ENCODE measurements around the gene NCKIPSD.
"Not testable (repeated sequence)": the region's sequence is repeated elsewhere in the genome, so short reads cannot be mapped to it uniquely, and the experiment has no call there.

Gene NCKIPSD

DNA sequence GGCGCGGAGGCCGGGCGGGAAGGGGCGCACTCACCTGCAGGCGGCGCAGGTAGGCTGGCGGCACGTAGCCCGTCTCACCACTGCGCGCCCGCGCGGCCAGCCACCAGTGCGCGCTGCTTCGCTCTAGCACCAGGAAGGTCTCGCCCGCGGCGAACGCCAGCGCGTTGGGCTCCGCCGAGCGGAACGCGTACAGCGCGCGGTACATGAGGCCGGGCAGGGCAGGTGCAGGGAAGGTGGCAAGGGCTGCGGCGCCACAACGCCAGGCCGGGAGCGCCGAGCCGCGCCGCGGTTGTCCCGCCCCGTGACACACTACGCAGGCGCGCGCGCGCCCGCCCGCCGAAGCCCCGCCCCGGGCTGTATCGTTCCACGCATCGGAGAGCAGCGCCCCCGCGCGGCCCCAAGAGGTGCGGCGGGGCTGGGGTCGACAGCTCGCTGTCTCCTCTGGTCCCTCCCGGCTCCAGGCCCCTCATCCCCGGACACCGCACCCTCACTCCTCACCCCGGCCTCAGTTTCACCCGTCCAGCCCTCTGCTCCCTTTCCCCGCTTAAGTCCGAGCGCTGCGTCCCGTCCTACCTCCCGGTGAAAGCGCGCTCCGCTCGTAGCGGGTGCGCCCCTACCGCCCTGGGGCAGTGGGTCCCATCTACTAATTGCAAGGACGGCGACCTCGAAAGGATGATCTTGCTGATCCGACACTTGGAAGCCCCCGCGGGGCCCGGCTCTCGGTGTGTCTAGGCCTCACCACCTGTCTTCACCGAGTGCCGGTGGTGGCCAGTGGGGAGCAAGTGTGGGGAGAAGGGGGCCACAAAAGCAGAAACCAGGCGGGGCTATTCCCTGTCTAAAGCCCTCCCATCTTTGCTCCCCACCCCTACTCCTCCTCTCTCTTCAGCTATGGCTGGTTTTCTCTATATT is at the start of gene NCKIPSD:
Gene NCKIPSD (minus strand): TSS at position 313 of the 909 bp plus-strand sequence. CDS start 108 bp downstream, at position 205.
- DNase-seq = peak in 53 of 56 donors; percentile 39 to 92 (median 75)

DNA sequence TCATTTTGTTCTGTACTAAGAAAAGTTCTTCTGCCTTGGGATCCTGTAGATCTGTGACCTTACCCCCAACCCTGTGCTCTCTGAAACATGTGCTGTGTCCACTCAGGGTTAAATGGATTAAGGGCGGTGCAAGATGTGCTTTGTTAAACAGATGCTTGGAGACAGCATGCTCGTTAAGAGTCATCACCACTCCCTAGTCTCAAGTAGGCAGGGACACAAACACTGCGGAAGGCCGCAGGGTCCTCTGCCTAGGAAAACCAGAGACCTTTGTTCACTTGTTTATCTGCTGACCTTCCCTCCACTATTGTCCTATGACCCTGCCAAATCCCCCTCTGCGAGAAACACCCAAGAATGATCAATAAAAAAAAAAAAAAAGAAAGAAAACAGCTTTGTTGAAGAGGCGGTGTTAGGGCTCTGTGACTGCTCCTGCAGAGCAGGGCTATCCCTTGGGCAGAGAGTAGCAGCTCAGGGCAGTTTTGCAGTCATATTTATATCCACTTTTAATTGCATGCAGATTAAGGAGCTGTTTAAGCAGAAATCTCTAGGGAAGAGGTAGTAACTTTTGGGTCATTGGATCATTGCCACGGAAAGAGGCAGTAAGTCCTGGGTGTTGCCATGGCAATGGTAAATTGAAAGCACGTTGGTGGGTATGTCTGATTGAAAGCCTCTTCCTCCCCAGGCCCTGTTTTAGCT is 49.5 kb upstream of the NCKIPSD start:
- DNase-seq = not testable (repeated sequence)

DNA sequence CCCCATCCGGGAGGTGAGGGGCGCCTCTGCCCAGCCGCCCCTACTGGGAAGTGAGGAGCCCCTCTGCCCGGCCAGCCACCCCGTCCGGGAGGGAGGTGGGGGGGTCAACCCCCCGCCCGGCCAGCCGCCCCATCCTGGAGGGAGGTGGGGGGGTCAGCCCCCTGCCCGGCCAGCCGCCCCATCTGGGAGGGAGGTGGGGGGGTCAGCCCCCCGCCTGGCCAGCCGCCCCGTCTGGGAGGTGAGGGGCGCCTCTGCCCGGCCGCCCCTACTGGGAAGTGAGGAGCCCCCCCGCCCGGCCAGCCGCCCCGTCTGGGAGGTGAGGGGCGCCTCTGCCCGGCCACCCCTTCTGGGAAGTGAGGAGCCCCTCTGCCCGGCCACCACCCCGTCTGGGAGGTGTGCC is 48.8 kb upstream of the NCKIPSD start:
- not testable (repeated sequence) for DNase-seq

DNA sequence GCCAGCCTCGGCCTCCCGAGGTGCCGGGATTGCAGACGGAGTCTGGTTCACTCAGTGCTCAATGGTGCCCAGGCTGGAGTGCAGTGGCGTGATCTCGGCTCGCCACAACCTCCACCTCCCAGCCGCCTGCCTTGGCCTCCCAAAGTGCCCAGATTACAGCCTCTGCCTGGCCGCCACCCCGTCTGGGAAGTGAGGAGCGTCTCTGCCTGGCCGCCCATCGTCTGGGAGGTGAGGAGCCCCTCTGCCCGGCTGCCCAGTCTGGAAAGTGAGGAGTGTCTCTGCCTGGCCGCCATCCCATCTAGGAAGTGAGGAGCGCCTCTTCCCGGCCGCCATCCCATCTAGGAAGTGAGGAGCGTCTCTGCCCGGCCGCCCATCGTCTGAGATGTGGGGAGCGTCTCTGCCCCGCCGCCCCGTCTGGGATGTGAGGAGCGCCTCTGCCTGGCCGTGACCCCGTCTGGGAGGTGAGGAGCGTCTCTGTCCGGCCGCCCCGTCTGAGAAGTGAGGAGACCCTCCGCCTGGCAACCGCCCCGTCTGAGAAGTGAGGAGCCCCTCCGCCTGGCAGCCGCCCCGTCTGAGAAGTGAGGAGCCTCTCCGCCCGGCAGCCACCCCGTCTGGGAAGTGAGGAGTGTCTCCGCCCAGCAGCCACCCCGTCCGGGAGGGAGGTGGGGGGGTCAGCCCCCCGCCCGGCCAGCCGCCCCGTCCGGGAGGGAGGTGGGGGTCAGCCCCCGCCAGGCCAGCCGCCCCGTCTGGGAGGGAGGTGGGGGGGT is 48.2 kb upstream of the NCKIPSD start:
- DNase-seq = not testable (repeated sequence)

DNA sequence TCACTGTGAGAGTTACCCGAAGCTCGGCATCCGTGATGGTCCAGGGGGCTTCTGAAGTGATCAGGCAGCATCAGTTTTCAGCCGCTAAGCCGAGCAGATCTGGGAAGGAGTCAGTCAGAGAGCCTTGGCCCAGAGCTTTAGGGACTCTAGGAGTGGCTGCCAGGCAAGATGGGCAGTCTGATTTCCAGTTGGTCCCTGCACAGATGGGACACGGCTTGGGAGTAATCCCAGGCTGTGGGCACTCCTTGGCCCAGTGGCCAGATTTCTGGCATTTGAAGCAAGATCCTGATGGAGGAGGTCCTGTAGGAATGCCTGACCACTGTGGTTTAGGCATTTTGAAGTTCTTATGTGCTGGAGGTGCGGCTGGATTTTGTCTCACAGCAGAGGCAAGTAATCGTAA is 41.8 kb upstream of the NCKIPSD start:
- no peak for DNase-seq

DNA sequence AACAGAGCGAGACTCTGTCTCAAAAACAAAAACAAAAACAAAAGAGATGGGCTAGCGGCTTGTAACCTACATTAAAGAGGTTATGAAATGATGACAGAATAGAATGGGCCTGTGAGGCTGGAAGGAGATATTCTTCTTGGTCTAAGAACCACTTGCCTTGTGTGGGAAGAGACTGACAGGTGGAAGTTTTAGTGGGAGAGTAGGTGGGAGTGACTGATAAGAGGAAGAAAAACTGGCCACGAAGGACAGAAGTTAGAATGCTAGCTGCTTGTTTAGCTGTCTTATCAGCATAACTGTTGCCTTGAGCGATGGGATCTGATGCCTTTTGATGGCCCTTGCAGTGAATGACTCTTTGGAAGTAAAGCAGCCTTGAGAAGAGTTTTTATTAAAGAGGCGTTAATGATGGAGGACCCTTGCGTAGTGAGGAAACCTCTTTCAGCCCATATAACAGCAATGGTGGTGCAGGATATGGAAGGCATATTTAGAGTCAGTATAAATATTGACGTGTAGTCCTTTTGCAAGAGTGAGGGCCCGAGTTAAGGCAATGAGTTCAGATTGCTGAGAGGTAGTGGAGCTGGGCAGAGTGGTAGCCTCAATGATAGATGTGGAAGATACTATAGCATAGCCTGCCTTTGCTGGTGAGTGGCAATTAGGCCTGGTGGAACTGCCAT is 39.6 kb upstream of the NCKIPSD start:
- not testable (repeated sequence) for DNase-seq

DNA sequence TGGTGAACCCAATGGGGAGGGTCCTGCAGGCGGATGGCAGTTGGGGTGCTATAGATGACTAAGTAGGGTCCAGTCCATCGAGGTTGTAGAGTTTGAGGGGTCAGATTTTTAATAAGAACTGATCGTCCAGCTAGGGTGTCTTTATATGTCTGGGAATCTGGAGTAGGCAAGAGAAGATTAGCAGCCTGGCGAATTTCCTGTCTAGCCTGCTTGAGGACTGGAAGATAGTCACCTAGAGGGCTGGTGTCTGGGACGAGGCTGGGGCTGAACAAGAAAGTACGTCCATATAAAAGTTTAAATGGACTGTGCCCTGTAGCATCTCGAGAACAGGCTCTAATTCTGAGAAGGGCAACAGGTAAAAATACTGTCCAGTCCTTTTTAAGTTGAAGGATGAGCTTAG is 38.0 kb upstream of the NCKIPSD start:
- DNase-seq = no peak

DNA sequence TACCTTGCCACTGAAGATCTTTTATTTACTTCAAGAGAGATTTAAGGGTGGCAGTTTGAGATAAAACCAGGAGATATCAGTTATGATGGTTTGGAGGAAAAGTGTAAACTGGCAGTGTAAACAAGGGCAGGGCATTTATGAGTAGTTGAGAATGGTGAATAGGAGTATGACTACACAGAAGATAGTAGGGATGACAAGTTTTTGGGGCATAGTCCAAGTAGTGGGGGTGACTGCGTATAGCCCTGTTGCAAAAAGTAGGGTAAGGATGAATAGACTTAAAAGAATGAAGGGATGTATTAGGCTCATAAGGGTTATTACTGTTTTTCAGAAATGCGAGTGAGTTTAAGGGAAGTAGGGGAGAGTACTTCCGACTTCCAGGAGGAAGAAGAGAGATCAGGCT is 37.6 kb upstream of the NCKIPSD start:
- DNase-seq = not testable (repeated sequence)

DNA sequence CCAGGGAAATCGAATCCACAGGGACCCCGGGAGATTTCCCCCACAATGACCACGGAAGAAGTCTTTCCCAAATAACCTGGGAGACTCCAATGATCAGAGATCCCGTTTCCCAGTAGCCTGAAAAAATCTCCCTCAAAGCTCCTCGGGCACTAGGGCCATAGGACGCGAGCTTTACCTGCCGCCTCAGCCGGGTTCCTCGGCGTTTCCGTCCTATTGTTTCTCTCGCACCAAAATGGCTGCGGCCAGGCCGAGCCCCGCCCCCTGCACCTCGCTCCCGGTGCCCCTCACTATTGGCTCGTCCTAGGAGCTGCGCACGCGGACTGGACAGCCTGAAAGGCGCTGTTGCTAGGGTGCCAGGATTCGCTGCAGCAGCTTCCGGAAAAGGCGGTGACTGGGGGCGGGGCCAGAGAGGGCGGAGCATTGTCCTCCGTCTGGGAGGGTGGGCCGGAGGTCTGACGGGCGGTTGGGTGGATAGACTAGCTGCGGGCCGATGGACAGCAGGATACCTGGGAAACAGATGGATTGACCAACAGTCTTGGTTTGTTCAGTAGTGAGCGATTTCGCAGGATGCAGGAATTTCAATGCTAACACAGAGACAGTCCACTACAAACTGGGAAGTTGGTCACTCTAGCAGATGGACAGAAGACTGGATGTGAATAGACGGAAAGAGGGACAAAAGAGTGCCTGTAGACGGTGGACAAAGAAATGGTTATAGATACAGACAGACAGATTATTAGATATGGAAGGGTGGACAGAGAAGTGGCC is 31.4 kb upstream of the NCKIPSD start, which contains the start of gene IP6K2:
Gene IP6K2 (minus strand): TSS at position 240 of the 765 bp plus-strand sequence. CDS start 21,930 bp downstream, outside the sequence.
- peak; percentile 79 to 99 (median 98) for DNase-seq

DNA sequence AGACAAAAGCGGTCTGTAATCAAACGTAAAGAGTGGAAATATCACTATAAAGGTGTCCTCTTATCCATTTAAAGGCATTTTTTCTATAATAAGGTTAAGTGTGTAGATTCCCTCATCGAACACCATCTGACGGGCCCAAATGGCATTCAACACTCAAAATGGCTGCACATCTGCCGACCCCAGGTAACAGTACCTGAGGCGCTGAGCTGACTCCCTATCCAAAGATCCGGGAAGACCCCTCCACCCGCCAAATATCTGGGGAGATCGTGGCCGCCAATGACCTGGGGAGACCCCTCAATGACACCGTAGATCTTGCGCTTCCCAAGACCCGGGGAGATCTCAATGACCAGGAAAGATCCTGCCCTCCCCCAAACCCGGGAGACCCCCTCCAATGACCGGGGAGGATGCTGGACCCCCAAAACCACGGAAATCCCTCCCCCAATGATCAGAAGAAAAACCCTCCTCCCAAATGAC is 30.8 kb upstream of the NCKIPSD start:
- DNase-seq = peak in 10 of 56 donors; percentile 19 to 58 (median 31)

DNA sequence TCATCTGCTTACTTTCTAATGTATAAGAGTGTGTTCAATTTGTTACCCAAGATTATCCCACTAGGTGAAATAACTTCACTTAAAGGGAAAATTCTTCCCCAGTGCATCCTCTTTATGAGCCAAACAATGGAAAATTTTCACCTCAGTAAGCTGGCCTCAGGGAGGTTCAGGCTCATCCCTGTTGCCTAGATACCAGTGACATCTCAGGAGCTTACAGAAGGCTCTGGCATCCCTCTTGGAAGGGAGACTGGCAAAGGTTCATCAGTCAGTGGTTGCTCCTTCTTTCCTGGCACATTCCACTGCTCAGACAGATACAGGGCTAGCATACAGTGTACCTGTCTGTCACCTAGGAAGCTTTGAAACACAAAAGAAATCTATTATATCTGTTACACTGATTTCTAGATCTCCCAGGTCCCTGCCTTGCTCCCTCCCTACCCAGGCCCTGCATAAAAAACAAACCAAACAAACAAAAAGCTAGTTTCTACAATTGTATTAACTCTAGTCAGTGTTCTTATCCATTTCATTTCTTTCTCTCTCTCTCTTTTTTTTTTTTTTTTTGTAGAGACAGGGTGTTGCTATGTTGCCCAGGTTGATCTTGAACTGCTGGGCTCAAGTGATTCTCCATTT is 29.6 kb upstream of the NCKIPSD start:
- DNase-seq = peak in 8 of 56 donors; percentile 2 to 31 (median 16)

DNA sequence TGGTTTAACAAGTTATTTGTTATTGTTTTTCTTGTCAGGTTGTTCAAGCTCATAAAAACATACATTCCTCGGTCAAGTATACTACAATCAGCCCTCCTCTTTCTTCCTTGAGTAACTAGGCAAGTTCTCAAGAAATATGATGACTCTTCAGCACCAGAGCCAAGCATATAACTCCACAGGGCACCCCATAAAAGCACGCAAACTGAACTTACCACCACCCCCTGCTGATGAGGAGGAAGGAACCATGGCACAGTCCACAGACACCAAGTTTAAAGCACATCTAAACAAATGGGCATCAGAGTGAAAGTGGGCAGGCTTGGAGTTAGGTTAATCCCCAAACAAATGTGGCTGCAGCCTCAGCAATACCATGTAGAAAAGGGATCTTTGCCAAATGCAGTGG is 26.0 kb upstream of the NCKIPSD start:
- DNase-seq = no peak

DNA sequence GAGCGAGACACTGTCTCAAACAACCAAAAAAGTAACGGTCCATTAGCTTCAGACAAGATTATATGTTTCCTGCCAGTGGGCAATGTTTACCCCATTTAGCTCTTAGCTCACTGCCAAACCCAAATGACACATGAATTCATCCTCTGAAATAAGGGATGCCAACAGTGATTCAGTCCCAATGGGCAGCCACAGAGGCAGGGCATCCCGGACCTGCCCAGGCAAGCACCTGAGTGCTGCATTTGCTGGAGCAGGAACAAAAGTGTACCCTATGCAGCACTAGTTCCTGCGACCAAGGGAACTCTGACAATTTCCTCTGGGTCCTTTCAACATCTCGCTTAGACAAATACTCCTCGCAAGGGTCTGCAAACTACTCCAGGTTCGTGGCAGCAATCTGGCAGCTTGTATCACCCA is 23.3 kb upstream of the NCKIPSD start:
- DNase-seq = no peak

DNA sequence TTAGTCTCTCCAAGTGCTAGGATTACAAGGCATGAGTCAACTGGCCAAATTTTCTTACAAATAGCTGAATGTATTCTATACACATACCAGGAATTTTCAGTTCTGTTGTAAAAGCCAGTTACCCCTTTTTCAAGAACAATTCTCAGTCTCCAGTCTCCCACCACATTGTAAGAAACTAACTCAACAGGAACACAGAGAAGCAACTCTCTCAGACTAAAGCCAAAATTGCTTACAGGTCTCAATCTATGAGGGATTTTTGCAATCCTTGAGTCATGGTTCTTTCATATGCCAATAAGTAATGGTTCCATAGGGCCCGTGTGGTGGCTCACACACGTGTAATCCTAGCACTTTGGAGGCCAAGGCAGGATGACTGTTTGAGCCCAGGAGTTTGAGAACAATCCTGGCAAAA is 22.8 kb upstream of the NCKIPSD start:
- no peak for DNase-seq

DNA sequence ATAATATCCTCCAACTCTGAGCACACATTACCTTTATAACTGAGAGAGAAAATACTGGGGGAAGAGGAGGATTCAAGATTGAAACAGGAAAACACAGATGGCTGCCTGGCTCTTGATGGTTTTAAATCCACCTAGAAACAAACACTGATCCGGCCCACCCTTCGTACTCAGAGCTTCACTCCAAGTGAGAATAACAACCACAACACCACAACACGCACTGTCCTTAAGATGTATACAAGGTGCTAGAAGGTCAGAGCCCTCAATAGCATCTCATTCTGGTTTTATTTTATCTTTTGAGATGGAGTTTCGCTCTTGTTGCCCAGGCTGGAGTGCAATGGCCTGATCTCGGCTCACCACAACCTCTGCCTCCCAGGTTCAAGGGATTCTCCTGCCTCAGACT is 21.4 kb upstream of the NCKIPSD start:
- DNase-seq = no peak

DNA sequence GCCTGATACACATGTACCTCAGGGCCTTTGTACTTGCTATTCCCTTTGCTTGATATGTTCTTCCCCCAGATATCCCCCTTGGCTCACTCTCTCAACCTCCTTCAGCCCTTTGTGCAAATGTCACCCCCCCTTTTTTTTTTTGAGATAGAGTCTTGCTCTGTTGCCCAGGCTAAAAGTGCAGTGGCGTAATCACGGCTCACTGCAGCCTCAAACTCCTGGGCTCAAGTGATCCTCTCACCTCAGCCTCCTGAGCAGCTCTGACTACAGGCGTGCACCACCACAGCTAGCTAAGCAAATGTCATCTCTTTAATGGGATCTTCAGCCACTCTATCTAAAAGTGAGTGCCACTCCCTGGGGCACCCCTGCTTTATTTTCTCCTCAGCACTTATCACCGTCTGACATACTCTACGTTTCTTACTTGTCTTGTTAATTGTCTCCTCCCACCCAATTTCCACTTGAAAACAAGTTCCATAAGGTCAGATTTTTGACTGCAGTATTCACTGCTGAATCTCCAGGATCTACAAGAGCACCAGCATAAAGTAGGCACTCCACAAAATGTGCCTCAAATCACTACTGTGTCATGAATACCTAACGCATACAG is 16.7 kb upstream of the NCKIPSD start:
- DNase-seq = no peak

DNA sequence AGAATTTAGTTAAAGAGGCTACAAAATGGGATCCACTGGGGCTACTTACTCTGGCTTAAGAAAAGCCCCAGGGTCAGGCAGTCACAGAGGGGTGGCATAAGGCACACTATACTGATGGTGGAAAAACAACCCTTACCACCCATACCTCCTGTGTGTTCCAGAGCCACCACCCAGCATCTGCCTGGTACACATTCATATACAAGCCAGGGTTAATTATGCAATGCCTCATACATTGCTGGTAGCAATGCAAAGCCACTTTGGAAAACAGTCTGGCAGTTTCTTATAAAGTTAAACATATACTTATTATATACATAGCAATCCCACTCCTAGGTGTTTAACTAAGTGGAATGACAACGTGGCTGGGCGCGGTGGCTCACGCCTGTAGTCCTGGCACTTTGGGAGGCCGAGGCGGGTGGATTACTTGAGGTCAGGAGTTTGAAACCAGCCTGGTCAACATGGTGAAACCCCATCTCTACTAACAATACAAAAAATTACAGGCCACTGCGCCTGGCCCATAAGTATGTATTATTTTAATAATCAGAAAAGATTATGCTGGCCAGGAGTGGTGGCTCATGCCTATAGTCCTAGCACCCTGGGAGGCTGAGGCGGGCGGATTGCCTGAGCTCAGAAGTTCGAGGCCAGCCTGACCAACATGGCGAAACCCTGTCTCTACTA is 15.2 kb upstream of the NCKIPSD start:
- no peak for DNase-seq

DNA sequence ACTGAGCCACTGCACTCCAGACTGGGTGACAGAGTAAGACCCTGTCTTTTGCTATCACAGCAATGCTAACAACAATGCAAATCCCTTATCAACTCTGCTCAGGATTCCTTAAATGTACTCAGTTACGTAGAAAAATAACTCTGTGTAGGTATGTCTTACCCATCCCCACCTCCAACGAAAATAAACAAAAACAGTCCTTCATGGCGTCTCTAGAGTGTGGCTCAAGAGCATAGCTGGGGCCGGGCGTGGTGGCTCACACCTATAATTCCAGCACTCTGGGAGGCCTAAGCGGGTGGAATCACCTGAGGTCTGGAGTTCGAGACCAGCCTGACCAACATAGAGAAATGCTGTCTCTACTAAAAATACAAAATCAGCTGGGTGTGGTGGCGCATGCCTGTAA is 13.2 kb upstream of the NCKIPSD start:
- DNase-seq = no peak
